Measurements from ENCODE around the gene CAMK1D. TPM values are rescaled to one million over a fixed set of nuclear protein-coding genes. Genes with fewer than 3 reads are reported as not detected.
"Not testable (repeated sequence)": the region's sequence is repeated elsewhere in the genome, so short reads cannot be mapped to it uniquely, and the experiment has no call there.

CAMK1D gene
- polyA plus RNA-seq, 12 donors = 1.6 to 16.1 (median 3.5) TPM; not detected in 1

DNA sequence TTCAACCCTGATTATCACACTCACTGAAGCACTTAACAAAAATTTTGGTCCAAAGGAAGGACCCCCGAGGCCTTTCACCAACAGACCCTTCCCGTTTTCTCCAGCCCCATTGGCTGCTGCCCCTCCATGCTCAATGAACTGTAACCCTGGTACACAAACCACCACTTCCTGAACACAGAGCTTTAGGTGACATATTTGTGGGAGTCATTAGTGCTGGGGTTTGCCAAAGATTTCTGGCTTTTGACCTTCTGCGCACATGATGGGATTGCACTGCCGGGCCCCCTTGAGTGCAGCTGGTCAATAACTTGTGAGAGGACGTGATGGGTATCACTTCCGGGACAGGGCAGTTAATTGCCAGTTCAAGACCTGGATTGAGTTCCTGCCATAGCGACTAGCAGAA is 9.0 kb upstream of the CAMK1D start:
- DNase-seq = no peak

DNA sequence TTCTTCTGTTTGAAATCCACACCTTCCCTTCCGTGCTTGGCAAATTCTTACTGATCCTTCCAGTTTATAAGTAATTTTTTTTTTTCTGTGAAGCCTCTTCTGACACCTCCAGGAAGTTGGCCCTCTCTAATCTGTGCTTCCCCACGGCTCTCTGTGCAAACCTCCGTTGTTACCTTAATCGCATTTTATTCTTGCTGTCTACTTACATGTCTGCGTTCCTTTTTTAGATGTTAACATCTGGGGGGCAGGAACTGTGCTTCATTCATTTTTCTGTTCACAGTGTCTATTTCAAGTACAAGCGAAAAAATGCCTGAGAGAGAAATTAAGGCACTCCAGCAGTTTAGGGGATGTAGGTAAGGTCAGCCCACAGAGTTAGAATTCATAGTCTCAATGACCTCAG is 8.4 kb upstream of the CAMK1D start:
- no peak for DNase-seq

GRCh38 chr10:12341526-12341925 is 7.8 kb upstream of the CAMK1D start:
- no peak for DNase-seq

- no peak for DNase-seq
Measured at GRCh38 chr10:12344375-12345110, 4.8 kb upstream of the CAMK1D start.

DNA sequence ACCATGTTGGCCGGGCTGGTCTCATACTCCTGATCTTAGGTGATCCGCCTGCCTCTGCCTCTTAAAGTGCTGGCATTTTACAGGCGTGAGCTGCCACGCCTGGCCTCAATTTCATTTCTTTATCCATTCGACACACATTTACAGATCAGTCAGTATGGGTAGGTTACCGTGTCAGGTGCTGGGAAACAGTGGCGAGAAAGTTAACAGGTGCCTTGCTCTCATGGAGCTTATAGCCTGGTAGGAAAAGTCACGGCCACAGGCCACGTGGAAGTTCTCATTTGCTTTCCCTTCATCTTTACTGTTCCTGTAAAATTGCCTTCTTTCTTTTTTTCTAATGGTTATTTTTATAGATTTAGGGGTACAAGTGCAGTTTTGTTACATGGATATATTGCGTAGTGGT is 2.6 kb upstream of the CAMK1D start:
- no peak for DNase-seq

DNA sequence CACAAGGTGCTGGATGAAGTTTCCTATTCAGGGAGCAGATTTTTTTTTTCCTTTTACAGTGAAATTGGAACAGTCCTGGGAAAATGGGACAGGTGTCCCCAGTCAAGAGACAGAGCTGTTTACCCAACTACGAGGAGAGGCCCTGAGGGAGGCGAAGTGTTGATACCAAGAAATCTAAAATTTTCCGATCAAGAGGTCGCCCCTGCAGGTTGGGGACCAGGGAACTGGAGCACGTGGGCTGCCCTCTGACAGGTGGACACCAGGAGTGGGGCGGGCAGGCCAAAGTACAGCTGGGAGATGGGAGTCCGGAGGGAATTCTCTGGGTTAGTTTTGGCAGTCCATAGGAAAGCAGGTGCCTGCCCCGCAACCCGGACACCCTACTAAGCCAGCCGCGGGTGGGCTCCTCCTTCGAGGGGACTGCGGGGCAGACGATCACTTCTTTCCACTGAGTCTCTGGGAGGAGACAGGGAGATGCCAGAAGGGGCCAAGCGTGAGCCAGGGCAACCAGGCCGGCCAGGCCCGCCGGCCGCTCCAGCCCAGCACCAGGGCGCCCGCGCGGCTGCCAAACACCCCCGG is 965 bp upstream of the CAMK1D start:
- no peak for DNase-seq

- no peak for DNase-seq
Measured at GRCh38 chr10:12349629-12350166, 351 bp downstream of the CAMK1D start.

DNA sequence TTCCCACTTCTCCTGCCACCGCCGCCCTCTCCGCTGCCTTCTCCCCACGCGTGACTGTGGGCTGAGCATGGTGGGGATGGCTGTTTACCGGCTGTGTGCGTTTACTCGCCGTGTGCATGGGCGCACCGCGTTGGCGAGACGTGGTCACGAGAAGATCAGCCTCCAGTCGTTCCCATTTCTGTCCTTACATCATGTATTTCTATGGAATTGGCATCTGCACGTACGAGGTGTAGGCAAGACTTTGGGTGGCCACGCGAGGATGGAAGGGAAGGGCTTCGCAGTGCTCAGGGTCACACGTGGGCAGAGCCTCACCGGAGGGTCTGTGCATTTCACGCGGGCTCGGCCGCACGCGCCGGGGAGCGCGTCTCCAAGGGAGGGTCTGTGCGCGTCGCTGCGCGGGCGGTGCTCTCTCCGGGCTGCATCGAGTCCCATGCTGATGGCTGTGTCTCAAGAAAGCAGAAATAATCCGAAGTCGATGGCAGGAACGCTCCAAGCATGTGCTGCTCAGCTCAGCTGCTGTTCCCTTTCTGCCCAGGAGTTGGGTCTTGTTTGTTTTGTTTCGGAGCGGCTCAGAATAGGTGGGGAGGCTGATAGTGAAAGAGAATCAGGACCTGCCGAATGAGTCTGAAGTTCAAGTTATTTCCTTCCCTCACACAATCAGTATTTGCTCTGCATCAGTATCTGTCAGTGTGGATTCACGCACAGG is 973 bp downstream of the CAMK1D start:
- peak; percentile 56 for DNase-seq

DNA sequence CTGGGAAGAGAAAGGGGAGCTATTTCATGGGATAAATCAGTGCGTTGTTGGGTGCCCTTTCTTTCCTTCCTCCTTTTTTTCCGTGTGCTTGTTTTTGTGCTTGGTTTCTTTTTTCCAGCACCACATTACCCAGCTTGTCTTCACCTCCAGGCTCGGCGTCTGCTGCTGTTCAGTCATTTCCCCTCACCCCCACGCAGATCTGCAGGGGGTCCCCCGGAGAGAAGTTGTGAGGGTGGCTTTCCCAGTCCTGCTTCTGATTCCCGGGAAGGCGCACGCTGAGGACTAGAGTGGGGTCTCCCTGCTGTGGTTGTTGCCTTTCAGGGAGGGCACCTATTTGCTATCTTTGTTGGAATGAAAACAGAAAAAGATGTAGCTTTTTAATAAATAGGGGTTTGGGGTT is 1.6 kb downstream of the CAMK1D start:
- no peak for DNase-seq

- DNase-seq = no peak
Measured at GRCh38 chr10:12351447-12351846, 2.1 kb downstream of the CAMK1D start.

- DNase-seq = no peak
Measured at GRCh38 chr10:12351889-12352288, 2.5 kb downstream of the CAMK1D start.

DNA sequence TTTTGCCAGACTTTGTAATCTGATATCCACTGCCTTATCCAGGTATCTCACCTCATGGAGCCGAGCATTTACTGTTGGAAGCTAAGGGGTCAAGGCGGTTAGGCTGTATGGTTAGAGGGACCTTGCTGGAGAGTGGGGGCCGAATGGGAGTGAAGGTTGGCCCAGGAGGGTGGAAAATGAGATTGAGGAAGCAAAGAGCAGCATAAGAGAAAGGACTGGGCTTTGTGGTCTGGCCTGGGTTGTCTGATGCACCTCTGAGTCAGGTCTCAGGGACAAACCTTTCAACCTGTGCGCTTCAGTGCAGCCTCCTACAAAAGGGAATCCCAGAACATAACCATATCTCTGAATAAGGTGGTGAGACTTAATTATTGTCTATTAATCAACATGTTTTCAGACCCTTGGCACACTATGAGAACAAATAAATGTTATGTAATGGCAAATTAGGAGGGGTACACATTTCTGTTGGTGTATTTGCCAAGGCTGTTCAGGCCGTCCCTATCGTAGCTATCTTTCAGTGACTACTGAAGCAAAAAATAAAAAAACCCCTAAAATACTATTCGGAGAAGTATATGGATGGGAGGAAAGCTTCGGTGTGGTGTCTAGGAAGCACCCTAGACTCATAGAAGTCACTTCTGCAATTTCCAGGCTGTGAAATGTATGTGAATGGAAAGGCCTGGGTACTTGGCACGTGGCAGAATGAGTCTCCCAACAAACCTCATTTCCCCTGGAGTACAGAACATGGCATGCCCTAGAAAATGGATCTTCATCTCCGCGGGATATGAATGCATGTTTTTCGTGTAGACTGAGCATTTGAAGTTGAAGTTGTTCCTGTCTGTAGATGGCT is 4.3 kb downstream of the CAMK1D start:
- DNase-seq = no peak

GRCh38 chr10:12354696-12355095 is 5.3 kb downstream of the CAMK1D start:
- DNase-seq = not testable (repeated sequence)

- no peak for DNase-seq
Measured at GRCh38 chr10:12355384-12355783, 6.0 kb downstream of the CAMK1D start.

GRCh38 chr10:12357525-12358151 is 8.3 kb downstream of the CAMK1D start:
- DNase-seq = no peak

GRCh38 chr10:12358863-12359564 is 9.7 kb downstream of the CAMK1D start:
- no peak for DNase-seq

GRCh38 chr10:12360461-12360860 is 11.1 kb downstream of the CAMK1D start:
- DNase-seq = no peak

- not testable (repeated sequence) for DNase-seq
Measured at GRCh38 chr10:12361115-12361514, 11.8 kb downstream of the CAMK1D start.

DNA sequence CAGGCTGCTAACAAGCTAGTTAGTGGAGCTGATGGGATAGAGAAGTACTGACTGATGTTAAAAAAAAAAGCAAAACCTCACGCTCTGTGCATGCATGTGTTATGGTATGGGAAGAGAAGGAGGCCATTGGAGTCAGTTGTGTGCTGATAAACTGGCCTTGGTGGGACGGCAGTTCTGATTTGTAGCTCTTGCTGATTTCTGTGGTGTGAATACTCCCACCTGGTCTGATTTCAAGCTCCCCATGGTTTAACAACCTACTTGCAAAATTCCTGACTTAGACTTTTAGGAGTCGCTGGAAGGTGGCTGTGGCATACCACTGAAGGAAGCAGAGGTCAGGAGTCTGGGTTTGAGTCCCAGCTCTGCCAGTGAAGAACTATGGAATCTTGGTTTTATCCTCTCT is 15.2 kb downstream of the CAMK1D start:
- DNase-seq = no peak

- no peak for DNase-seq
Measured at GRCh38 chr10:12367272-12367671, 17.9 kb downstream of the CAMK1D start.

- DNase-seq = no peak
Measured at GRCh38 chr10:12369982-12370381, 20.6 kb downstream of the CAMK1D start.
